ENCODE measurements around the gene IQSEC3. TPM values are rescaled to one million over a fixed set of nuclear protein-coding genes. Genes with fewer than 3 reads are reported as not detected.

The IQSEC3 gene
- total and polyA plus RNA-seq, 2 of the 13 experiments (the other 11 are each of a cell fraction or from before 2014, with no cell fraction given): not detected

GRCh38 chr12:188910-189621 is 122.5 kb downstream of the IQSEC3 start (continued):
- TF ChIP-seq ZNF768 (CRISPR knock-in tag; IDR thresholded peaks at IDR 0.05) (peak; percentile 10; the same call in 1 of the 2 replicates), IRX3 (CRISPR knock-in tag; IDR thresholded peaks at IDR 0.05; ENCODE audit: borderline replicate concordance, low read depth) (no peak), RARA (CRISPR knock-in tag; IDR thresholded peaks at IDR 0.05) (no peak), HMGXB4 (CRISPR knock-in tag; IDR thresholded peaks at IDR 0.05; ENCODE audit: borderline replicate concordance in 1 of 2, low read depth in 1 of 2) (0 out of 4 replicates have a peak, but pooled peaks of 1 of the 2 experiments have one; percentile 25), E2F5 (CRISPR knock-in tag; conservative IDR thresholded peaks at IDR 0.05) (0 out of 2 replicates have a peak, but pooled peaks have one; percentile 22), ZHX2 (IDR thresholded peaks at IDR 0.05; ENCODE audit: low read depth) (0 out of 2 replicates have a peak, but pooled peaks have one; percentile 19), ZHX2 (CRISPR knock-in tag; IDR thresholded peaks at IDR 0.05; ENCODE audit: borderline replicate concordance) (no peak), POLR2G (IDR thresholded peaks at IDR 0.05; ENCODE audit: low read depth, low read length) (peak; percentile 52; the same call in 1 of the 2 replicates), SPEN (CRISPR knock-in tag; IDR thresholded peaks at IDR 0.05; ENCODE audit: low read depth) (peak; percentile 42), ZNF746 (CRISPR knock-in tag; IDR thresholded peaks at IDR 0.05) (peak; percentile 45; the same call in 1 of the 2 replicates), ZZZ3 (CRISPR knock-in tag; IDR thresholded peaks at IDR 0.05; ENCODE audit: borderline replicate concordance) (no peak), TFDP2 (CRISPR knock-in tag; IDR thresholded peaks at IDR 0.05) (0 out of 2 replicates have a peak, but pooled peaks have one; percentile 24)
